GM19238 (cell line): ENCODE results near the gene SEC23B.
"Not testable (repeated sequence)": the region's sequence is repeated elsewhere in the genome, so short reads cannot be mapped to it uniquely, and the experiment has no call there.

Source experiments
- DNase-seq: peaks from one replicate; pipeline ENCODE4 v3.0.0; 2011; ENCODE audit warnings: low spot score; ENCODE audit not compliant: insufficient read length

The SEC23B gene

GRCh38 chr20:18524646-18525045 lies 16.9 kb downstream of the SEC23B start:
- no peak for DNase-seq

GRCh38 chr20:18526761-18527160 lies 19.0 kb downstream of the SEC23B start:
- DNase-seq = not testable (repeated sequence)

GRCh38 chr20:18527339-18527738 lies 19.6 kb downstream of the SEC23B start:
- DNase-seq = no peak

GRCh38 chr20:18527836-18528235 lies 20.1 kb downstream of the SEC23B start:
- no peak for DNase-seq

GRCh38 chr20:18529041-18529440 lies 21.3 kb downstream of the SEC23B start:
- no peak for DNase-seq

GRCh38 chr20:18532626-18533025 lies 24.9 kb downstream of the SEC23B start:
- DNase-seq = no peak

- no peak for DNase-seq
These were observed 25.8 kb downstream of the SEC23B start for GRCh38 chr20:18533491-18533890.

GRCh38 chr20:18533978-18534644 lies 26.4 kb downstream of the SEC23B start:
- no peak for DNase-seq

GRCh38 chr20:18537651-18538050 lies 29.9 kb downstream of the SEC23B start:
- DNase-seq = no peak

GRCh38 chr20:18541741-18542140 lies 34.0 kb downstream of the SEC23B start:
- no peak for DNase-seq

- DNase-seq = no peak
These were observed 35.5 kb downstream of the SEC23B start for GRCh38 chr20:18543216-18543615.

- no peak for DNase-seq
These were observed 36.2 kb downstream of the SEC23B start for GRCh38 chr20:18543932-18544331.

- DNase-seq = no peak
These were observed 37.8 kb downstream of the SEC23B start for GRCh38 chr20:18545566-18545965.

- DNase-seq = no peak
These were observed 40.7 kb downstream of the SEC23B start for GRCh38 chr20:18548465-18548864.

GRCh38 chr20:18553746-18554145 lies 46.0 kb downstream of the SEC23B start:
- no peak for DNase-seq

GRCh38 chr20:18566892-18567738 lies 59.4 kb downstream of the SEC23B start, which contains the start of gene SMIM26:
Gene SMIM26 (plus strand): TSS chr20:18567432. CDS start chr20:18567479, 47 bp downstream.
- peak; percentile 92 for DNase-seq

GRCh38 chr20:18567739-18568091 lies 60.0 kb downstream of the SEC23B start:
- DNase-seq = no peak

- no peak for DNase-seq
These were observed 63.3 kb downstream of the SEC23B start for GRCh38 chr20:18571009-18571408.

GRCh38 chr20:18571578-18571977 lies 63.8 kb downstream of the SEC23B start:
- DNase-seq = no peak

- DNase-seq = no peak
These were observed 70.2 kb downstream of the SEC23B start for GRCh38 chr20:18577942-18578341.

GRCh38 chr20:18578581-18578980 lies 70.8 kb downstream of the SEC23B start:
- no peak for DNase-seq

GRCh38 chr20:18580012-18580411 lies 72.3 kb downstream of the SEC23B start:
- DNase-seq = no peak

GRCh38 chr20:18585134-18585533 lies 77.4 kb downstream of the SEC23B start:
- no peak for DNase-seq
